Neural progenitor cell (in vitro differentiated cells): Measurements from ENCODE around the gene HNRNPA2B1. TPM values are rescaled to one million over a fixed set of nuclear protein-coding genes. Genes with fewer than 3 reads are reported as not detected.

Experiments used
- DNase-seq: peaks from one replicate; pipeline ENCODE4 v3.0.0-alpha.2; 2016; ENCODE audit warnings: low spot score
- H2AFZ ChIP-seq: fragments of 200-600 bp; sonication (generic); replicated peaks from 2 replicates; pipeline ENCODE4 v1.6.1; 2016; ENCODE audit warnings: antibody characterized with exemption
- H3F3A ChIP-seq: fragments of 200-600 bp; sonication (generic); 2 replicates; pipeline ENCODE4 v1.6.1; 2016; ENCODE audit warnings: antibody characterized with exemption, low read depth
- H3K27ac ChIP-seq: fragments of 200-600 bp; sonication (generic); 2 replicates; pipeline ENCODE4 v1.5.1; 2016; ENCODE audit warnings: mild to moderate bottlenecking
- H3K27me3 ChIP-seq: fragments of 200-600 bp; sonication (generic); 2 replicates; pipeline ENCODE4 v1.6.1; 2016; ENCODE audit warnings: mild to moderate bottlenecking, moderate library complexity
- H3K36me3 ChIP-seq: fragments of 200-600 bp; sonication (generic); 2 replicates; pipeline ENCODE4 v1.5.1; 2016
- H3K4me1 ChIP-seq: fragments of 200-600 bp; sonication (generic); 2 replicates; pipeline ENCODE4 v1.6.1; 2016; ENCODE audit warnings: mixed run types
- H3K4me2 ChIP-seq: fragments of 200-600 bp; sonication (generic); 2 replicates; pipeline ENCODE4 v1.6.1; 2016
- H3K4me3 ChIP-seq: fragments of 200-600 bp; sonication (generic); 2 replicates; pipeline ENCODE4 v1.5.1; 2016
- H3K79me2 ChIP-seq: fragments of 200-600 bp; sonication (generic); 2 replicates; pipeline ENCODE4 v1.6.1; 2016; ENCODE audit warnings: low read depth
- H3K9ac ChIP-seq: fragments of 200-600 bp; sonication (generic); 2 replicates; pipeline ENCODE4 v1.6.1; 2016
- H3K9me3 ChIP-seq: fragments of 200-600 bp; sonication (generic); 2 replicates; pipeline ENCODE4 v1.5.1; 2016; ENCODE audit warnings: low read depth
- H4K20me1 ChIP-seq: fragments of 200-600 bp; sonication (generic); 2 replicates; pipeline ENCODE4 v1.6.1; 2016; ENCODE audit warnings: low read depth
- H3K27ac Mint-ChIP-seq: 3 replicates; pipeline ENCODE4 v1.8.0; 2021; ENCODE audit warnings: mixed read lengths
- H3K27me3 Mint-ChIP-seq: 2 replicates; pipeline ENCODE4 v1.8.0; 2022; ENCODE audit warnings: low read depth, mild to moderate bottlenecking, inconsistent platforms, moderate library complexity, mixed read lengths; ENCODE audit not compliant: insufficient read depth
- H3K36me3 Mint-ChIP-seq: 3 replicates; pipeline ENCODE4 v1.8.0; 2021; ENCODE audit warnings: mixed read lengths
- H3K4me1 Mint-ChIP-seq: 3 replicates; pipeline ENCODE4 v1.8.0; 2021; ENCODE audit warnings: mixed read lengths
- H3K4me3 Mint-ChIP-seq: 3 replicates; pipeline ENCODE4 v1.8.0; 2021; ENCODE audit warnings: mild to moderate bottlenecking, moderate library complexity, mixed read lengths
- H3K9me3 Mint-ChIP-seq: 3 replicates; pipeline ENCODE4 v1.8.0; 2020; ENCODE audit warnings: mixed read lengths
- EZH2 ChIP-seq: fragments of 200-600 bp; sonication (generic); IDR thresholded peaks from 2 replicates; pipeline ENCODE4 v1.6.1; 2017; ENCODE audit warnings: antibody characterized with exemption, mild to moderate bottlenecking, moderate library complexity
- EZH2phosphoT487 ChIP-seq: fragments of 200-600 bp; sonication (generic); IDR thresholded peaks from 2 replicates; pipeline ENCODE4 v1.6.1; 2017; ENCODE audit warnings: antibody characterized with exemption
- total RNA-seq: library from RNA; depleted of rRNA; stranded (reverse); fragments of >200 nt; gene quantifications from 2 replicates; pipeline ENCODE4 v1.2.3, GENCODE V29; 2015; ENCODE audit warnings: low replicate concordance
- TF ChIP-seq, protein P1 (sequence below): fragments of 200-600 bp; sonication (generic); IDR thresholded peaks from 2 replicates; pipeline ENCODE4 v1.5.1; 2017; ENCODE audit warnings: antibody characterized with exemption, mild to moderate bottlenecking

HNRNPA2B1 gene
- total RNA-seq, 1 donor from 2014 or later = 601 TPM

- Histone ChIP-seq H3K4me3 (no peak overlapping the region), H2AFZ (no peak overlapping the region), H3K4me2 (no peak overlapping the region), H3K9ac (no peak overlapping the region), H3K9me3 (no peaks in the 10 kb centered on the region), H3F3A (peaks cover 70% of the 10 kb centered on the region), H3K79me2 (peaks cover 10% of the 10 kb centered on the region), H3K27ac (peak overlapping the region; percentile 62), H4K20me1 (peaks cover 28% of the 10 kb centered on the region), H3K4me1 (no peaks in the 10 kb centered on the region), H3K27me3 (no peaks in the 10 kb centered on the region), H3K36me3 (peaks cover under 1% of the 10 kb centered on the region)
- no peak overlapping the region for H3K27ac Mint-ChIP-seq
- no peak overlapping the region for H3K4me3 Mint-ChIP-seq
- DNase-seq = no peak
- peaks cover 5% of the 10 kb centered on the region for H3K27me3 Mint-ChIP-seq
- TF ChIP-seq EZH2phosphoT487 = no peak
- peaks cover 15% of the 10 kb centered on the region for H3K4me1 Mint-ChIP-seq
- H3K36me3 Mint-ChIP-seq = peaks cover 22% of the 10 kb centered on the region
- no peaks in the 10 kb centered on the region for H3K9me3 Mint-ChIP-seq
These were observed 16.8 kb downstream of the HNRNPA2B1 start for GRCh38 chr7:26183545-26184280.

DNA sequence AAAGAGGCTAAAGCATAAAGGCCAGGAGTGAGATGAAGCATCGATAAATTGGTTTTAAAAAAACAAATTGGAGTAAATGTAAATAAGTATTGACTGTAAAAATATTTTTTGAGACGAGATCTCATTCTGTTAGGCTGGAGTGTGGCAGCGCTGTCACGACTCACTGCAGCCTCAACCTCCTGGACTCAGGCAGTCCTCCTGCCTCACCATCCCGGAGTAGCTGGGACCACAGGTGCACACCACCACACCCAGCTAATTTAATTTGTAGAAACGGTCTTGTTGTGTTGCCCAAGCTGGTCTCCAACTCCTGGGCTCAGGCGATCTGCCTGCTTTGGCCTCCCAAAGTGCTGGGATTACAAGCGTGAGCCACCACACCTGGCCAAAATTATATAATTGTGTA, 17.8 kb downstream of the HNRNPA2B1 start:
- Histone ChIP-seq H3K4me3 (no peak overlapping the region), H3K27ac (no peak overlapping the region), H3K4me1 (no peaks in the 10 kb centered on the region), H3K4me2 (no peak overlapping the region), H3K9ac (no peak overlapping the region), H3K27me3 (no peaks in the 10 kb centered on the region), H3K36me3 (no peaks in the 10 kb centered on the region), H3K9me3 (no peaks in the 10 kb centered on the region), H4K20me1 (peaks cover 18% of the 10 kb centered on the region), H3K79me2 (peaks cover 5% of the 10 kb centered on the region), H2AFZ (no peak overlapping the region), H3F3A (peaks cover 63% of the 10 kb centered on the region)
- H3K4me3 Mint-ChIP-seq = no peak overlapping the region
- no peaks in the 10 kb centered on the region for H3K9me3 Mint-ChIP-seq
- peaks cover 5% of the 10 kb centered on the region for H3K27me3 Mint-ChIP-seq
- TF ChIP-seq EZH2phosphoT487 (no peak), EZH2 (no peak)
- TF ChIP-seq, protein P1, sequence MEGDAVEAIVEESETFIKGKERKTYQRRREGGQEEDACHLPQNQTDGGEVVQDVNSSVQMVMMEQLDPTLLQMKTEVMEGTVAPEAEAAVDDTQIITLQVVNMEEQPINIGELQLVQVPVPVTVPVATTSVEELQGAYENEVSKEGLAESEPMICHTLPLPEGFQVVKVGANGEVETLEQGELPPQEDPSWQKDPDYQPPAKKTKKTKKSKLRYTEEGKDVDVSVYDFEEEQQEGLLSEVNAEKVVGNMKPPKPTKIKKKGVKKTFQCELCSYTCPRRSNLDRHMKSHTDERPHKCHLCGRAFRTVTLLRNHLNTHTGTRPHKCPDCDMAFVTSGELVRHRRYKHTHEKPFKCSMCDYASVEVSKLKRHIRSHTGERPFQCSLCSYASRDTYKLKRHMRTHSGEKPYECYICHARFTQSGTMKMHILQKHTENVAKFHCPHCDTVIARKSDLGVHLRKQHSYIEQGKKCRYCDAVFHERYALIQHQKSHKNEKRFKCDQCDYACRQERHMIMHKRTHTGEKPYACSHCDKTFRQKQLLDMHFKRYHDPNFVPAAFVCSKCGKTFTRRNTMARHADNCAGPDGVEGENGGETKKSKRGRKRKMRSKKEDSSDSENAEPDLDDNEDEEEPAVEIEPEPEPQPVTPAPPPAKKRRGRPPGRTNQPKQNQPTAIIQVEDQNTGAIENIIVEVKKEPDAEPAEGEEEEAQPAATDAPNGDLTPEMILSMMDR = no peak
- peaks cover 17% of the 10 kb centered on the region for H3K36me3 Mint-ChIP-seq
- H3K27ac Mint-ChIP-seq = no peak overlapping the region
- peaks cover 12% of the 10 kb centered on the region for H3K4me1 Mint-ChIP-seq
- DNase-seq = no peak

- Histone ChIP-seq H2AFZ (no peak overlapping the region), H4K20me1 (peaks cover 14% of the 10 kb centered on the region), H3K36me3 (no peaks in the 10 kb centered on the region), H3F3A (peaks cover 60% of the 10 kb centered on the region), H3K4me1 (no peaks in the 10 kb centered on the region), H3K27ac (no peak overlapping the region), H3K9ac (no peak overlapping the region), H3K79me2 (peaks cover 4% of the 10 kb centered on the region), H3K9me3 (no peaks in the 10 kb centered on the region), H3K4me3 (no peak overlapping the region), H3K27me3 (no peaks in the 10 kb centered on the region), H3K4me2 (no peak overlapping the region)
- H3K36me3 Mint-ChIP-seq = peaks cover 15% of the 10 kb centered on the region
- DNase-seq = no peak
- peaks cover 5% of the 10 kb centered on the region for H3K27me3 Mint-ChIP-seq
- H3K27ac Mint-ChIP-seq = no peak overlapping the region
- H3K9me3 Mint-ChIP-seq = peaks cover under 1% of the 10 kb centered on the region
- no peak overlapping the region for H3K4me3 Mint-ChIP-seq
- peaks cover 12% of the 10 kb centered on the region for H3K4me1 Mint-ChIP-seq
- TF ChIP-seq EZH2 (no peak), EZH2phosphoT487 (no peak)
- TF ChIP-seq, protein P1 = no peak
These were observed 18.3 kb downstream of the HNRNPA2B1 start for GRCh38 chr7:26182283-26182682.

DNA sequence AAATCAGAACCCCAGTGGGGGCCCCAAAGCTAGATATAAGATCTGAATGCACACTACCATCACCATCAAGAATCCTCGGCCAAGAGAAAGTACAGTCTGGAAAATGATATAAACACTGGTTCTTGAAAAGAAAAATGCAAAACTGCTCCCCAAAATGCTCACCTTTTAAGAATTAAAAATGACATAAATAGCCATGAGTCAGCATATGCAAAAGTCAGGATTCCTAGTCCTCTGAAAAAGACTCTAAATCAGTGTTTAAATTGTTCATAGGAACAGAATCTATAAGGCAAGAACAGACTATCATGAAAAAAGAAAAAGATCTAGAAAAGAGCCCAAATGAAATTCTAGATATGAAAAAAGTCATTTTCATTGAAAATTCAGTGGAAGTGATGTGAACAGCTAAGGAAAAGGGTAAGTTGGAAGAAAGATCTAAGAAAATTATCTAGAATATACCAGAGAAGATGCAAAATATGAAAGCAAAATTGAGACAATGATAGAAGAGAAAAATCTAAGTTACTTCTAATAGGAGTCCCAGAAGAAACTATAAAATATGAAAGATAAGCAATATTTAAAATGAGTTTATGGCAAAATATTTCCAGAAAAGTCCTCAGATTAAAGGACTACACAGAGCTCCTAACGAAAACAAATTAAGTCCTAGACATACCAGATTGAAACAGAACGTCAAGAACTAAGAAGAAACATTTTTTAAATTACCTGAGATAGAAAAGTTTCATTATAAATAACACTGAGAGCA, 18.9 kb downstream of the HNRNPA2B1 start:
- Mint-ChIP-seq H3K27ac (no peak overlapping the region), H3K4me1 (peaks cover 12% of the 10 kb centered on the region), H3K9me3 (peaks cover 4% of the 10 kb centered on the region), H3K27me3 (peaks cover 5% of the 10 kb centered on the region), H3K4me3 (no peak overlapping the region), H3K36me3 (peaks cover 13% of the 10 kb centered on the region)
- Histone ChIP-seq H3K79me2 (no peaks in the 10 kb centered on the region), H3K9ac (no peak overlapping the region), H3K4me3 (no peak overlapping the region), H3F3A (peaks cover 53% of the 10 kb centered on the region), H3K27ac (no peak overlapping the region), H2AFZ (no peak overlapping the region), H3K36me3 (no peaks in the 10 kb centered on the region), H3K27me3 (no peaks in the 10 kb centered on the region), H3K4me1 (no peaks in the 10 kb centered on the region), H3K4me2 (no peak overlapping the region), H4K20me1 (peaks cover 10% of the 10 kb centered on the region), H3K9me3 (no peaks in the 10 kb centered on the region)
- TF ChIP-seq EZH2 (no peak), EZH2phosphoT487 (no peak)
- TF ChIP-seq, protein P1 = no peak
- no peak for DNase-seq
